Uterus (tissue), 4 donors: ENCODE measurements around the gene SLC4A2. TPM values are rescaled to one million over a fixed set of nuclear protein-coding genes. Genes with fewer than 3 reads are reported as not detected.

Source experiments
- DNase-seq, 2 donors: peaks; one replicate each; pipeline ENCODE4 v3.0.0-alpha.2; 2019 to 2020
- H3K27ac ChIP-seq, 2 donors: fragments of 200-600 bp; sonication (generic); 1 replicate in 1 of 2; 2 replicates in 1 of 2; pipeline ENCODE4 v1.5.1; 2016 to 2018
- H3K27me3 ChIP-seq, 2 donors: fragments of 200-600 bp; sonication (generic); one replicate each; pipeline ENCODE4 v1.5.1; 2018 to 2019; ENCODE audit warnings: control low read depth in 1 of 2
- H3K36me3 ChIP-seq, 2 donors: fragments of 200-600 bp; sonication (generic); one replicate each; pipeline ENCODE4 v1.5.1; 2019; ENCODE audit warnings: control low read depth in 1 of 2
- H3K4me1 ChIP-seq, 2 donors: fragments of 200-600 bp; sonication (generic); one replicate each; pipeline ENCODE4 v1.5.1; 2018 to 2019; ENCODE audit warnings: control low read depth in 1 of 2
- H3K4me3 ChIP-seq, 2 donors: fragments of 200-600 bp; sonication (generic); 1 replicate in 1 of 2; 2 replicates in 1 of 2; pipeline ENCODE4 v1.5.1; 2018 to 2019; ENCODE audit warnings: mild to moderate bottlenecking in 1 of 2
- H3K9me3 ChIP-seq, 2 donors: fragments of 200-600 bp; sonication (generic); one replicate each; pipeline ENCODE4 v1.5.1; 2019; ENCODE audit warnings: control low read depth in 1 of 2
- POLR2A ChIP-seq, 2 donors: fragments of 450-650 bp; IDR thresholded peaks; one replicate each; pipeline ENCODE4 v1.6.1; 2016; ENCODE audit warnings: antibody characterized with exemption in 2 of 2, mild to moderate bottlenecking in 1 of 2, moderate library complexity in 1 of 2
- intact Hi-C: fragments of 100-400 bp; cut with DNase I; formaldehyde crosslinking; loops from one replicate; pipeline ENCODE4 v1.15.1; 2023; ENCODE audit warnings: low total_unique reads
- total RNA-seq, 4 donors: library from RNA; depleted of rRNA in 3 of 4; stranded (reverse); fragments of >200 nt in 3 of 4; gene quantifications; one replicate each; pipeline versions ENCODE4 v1.1.0 to v1.2.4, GENCODE V29; 2014 to 2023
- TF ChIP-seq, protein P1 (sequence below), 4 experiments: fragments of 200-600 bp in 2 of 4; fragments of 450-650 bp in 2 of 4; sonication (generic) in 2 of 4; IDR thresholded peaks; one replicate each; pipeline ENCODE4 v1.5.1; 2016 to 2019; ENCODE audit warnings: antibody characterized with exemption in 4 of 4, mild to moderate bottlenecking in 2 of 4, moderate library complexity in 1 of 4
- donor health status: DM: yes; HTN: yes; CAD: no.

Gene SLC4A2
- total RNA-seq, 4 donors from 2014 or later, result 37.4 to 177 (median 88.6) TPM

- no peak for TF ChIP-seq POLR2A (IDR thresholded peaks at IDR 0.05)
- TF ChIP-seq, protein P1, sequence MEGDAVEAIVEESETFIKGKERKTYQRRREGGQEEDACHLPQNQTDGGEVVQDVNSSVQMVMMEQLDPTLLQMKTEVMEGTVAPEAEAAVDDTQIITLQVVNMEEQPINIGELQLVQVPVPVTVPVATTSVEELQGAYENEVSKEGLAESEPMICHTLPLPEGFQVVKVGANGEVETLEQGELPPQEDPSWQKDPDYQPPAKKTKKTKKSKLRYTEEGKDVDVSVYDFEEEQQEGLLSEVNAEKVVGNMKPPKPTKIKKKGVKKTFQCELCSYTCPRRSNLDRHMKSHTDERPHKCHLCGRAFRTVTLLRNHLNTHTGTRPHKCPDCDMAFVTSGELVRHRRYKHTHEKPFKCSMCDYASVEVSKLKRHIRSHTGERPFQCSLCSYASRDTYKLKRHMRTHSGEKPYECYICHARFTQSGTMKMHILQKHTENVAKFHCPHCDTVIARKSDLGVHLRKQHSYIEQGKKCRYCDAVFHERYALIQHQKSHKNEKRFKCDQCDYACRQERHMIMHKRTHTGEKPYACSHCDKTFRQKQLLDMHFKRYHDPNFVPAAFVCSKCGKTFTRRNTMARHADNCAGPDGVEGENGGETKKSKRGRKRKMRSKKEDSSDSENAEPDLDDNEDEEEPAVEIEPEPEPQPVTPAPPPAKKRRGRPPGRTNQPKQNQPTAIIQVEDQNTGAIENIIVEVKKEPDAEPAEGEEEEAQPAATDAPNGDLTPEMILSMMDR (IDR thresholded peaks at IDR 0.05), result no peak
- Histone ChIP-seq H3K4me1 (peaks cover 0 to 33% of the 10 kb centered on the region in 2 donors), H3K27me3 (no peaks in the 10 kb centered on the region), H3K27ac (peak overlapping the region; percentile 98 to 99), H3K4me3 (peak overlapping the region; percentile 71 to 82), H3K36me3 (no peaks in the 10 kb centered on the region), H3K9me3 (no peaks in the 10 kb centered on the region)
- intact Hi-C loops, result no loop called here
- DNase-seq, result peak; percentile 47 to 53
Observed at GRCh38 chr7:151060416-151061212, 1.2 kb downstream of the SLC4A2 start.

DNA sequence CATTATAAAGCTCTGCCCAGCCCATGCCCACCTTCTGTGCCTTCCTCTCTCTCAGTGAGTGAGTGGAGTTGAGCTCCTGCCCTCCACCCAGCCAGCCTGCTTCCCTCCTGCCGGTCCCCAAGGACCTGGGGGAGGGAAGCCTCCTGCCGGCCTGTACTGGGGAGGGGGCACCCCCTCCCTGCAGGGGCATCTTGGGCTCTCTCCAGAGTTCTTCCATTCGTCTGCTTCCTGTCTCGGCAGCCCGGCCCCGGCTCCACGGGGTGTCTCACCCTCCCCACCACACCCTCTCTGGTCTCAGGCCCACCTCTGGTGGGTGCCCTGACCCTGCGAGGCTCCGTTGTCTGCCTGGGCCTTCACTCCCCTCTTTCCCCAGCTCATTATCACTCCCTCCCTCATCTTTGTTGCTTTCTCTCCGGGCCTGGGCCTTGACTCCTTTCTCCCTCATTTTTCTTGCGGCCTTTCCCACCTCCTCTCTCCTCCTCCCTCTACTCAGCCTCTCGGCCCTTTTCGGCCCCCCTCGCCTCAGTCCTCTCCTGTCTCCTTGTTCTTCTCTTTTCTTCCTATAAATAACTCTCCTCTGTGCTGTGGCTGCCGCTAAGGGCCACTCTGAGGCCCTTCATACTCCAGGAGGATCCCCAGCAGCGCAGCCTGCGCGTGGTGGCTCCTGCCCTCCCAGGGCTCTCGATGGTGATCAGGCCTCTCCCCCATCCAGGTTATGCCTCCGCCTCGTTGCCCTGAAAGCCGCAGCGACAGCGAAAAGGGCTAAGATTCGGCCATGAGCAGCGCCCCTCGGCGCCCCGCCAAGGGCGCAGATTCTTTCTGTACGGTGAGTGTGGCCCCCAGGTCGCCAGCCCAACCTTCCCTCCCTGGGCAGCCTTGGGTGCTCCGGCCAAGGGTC lies 2.1 kb downstream of the SLC4A2 start:
- DNase-seq, result peak in 1 of 2 donors; percentile 39
- H3K27ac ChIP-seq, result peak overlapping the region; percentile 98 to 99
- H3K27me3 ChIP-seq, result no peaks in the 10 kb centered on the region
- no peaks in the 10 kb centered on the region for H3K36me3 ChIP-seq
- H3K4me1 ChIP-seq, result peaks cover 0 to 33% of the 10 kb centered on the region in 2 donors
- intact Hi-C loops, result no loop called here
- TF ChIP-seq, protein P1 (IDR thresholded peaks at IDR 0.05), result no peak
- TF ChIP-seq POLR2A (IDR thresholded peaks at IDR 0.05), result no peak
- no peaks in the 10 kb centered on the region for H3K9me3 ChIP-seq
- peak overlapping the region in 1 of 2 donors; percentile 71 for H3K4me3 ChIP-seq

DNA sequence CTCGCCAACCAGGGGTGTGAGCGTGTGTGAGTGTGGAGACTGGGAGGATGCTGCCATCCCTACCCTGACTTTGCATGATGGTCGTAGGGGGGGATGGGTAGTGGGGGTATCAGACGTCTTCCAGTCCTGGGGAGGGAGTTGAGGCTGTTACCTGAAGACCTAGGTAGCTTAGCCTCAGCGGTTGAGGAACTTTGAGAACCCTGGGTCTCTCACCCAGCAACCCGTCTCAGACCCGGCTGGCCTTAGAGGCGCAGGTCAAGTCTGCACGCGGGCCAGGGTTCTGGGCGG lies 2.7 kb downstream of the SLC4A2 start:
- H3K4me1 ChIP-seq, result peaks cover 0 to 29% of the 10 kb centered on the region in 2 donors
- H3K27ac ChIP-seq, result peak overlapping the region; percentile 98 to 99
- no peaks in the 10 kb centered on the region for H3K36me3 ChIP-seq
- intact Hi-C loops, result no loop called here
- no peak for DNase-seq
- H3K27me3 ChIP-seq, result no peaks in the 10 kb centered on the region
- no peak overlapping the region for H3K4me3 ChIP-seq
- no peaks in the 10 kb centered on the region for H3K9me3 ChIP-seq
- TF ChIP-seq POLR2A (IDR thresholded peaks at IDR 0.05), result no peak
- TF ChIP-seq, protein P1 (IDR thresholded peaks at IDR 0.05), result no peak

DNA sequence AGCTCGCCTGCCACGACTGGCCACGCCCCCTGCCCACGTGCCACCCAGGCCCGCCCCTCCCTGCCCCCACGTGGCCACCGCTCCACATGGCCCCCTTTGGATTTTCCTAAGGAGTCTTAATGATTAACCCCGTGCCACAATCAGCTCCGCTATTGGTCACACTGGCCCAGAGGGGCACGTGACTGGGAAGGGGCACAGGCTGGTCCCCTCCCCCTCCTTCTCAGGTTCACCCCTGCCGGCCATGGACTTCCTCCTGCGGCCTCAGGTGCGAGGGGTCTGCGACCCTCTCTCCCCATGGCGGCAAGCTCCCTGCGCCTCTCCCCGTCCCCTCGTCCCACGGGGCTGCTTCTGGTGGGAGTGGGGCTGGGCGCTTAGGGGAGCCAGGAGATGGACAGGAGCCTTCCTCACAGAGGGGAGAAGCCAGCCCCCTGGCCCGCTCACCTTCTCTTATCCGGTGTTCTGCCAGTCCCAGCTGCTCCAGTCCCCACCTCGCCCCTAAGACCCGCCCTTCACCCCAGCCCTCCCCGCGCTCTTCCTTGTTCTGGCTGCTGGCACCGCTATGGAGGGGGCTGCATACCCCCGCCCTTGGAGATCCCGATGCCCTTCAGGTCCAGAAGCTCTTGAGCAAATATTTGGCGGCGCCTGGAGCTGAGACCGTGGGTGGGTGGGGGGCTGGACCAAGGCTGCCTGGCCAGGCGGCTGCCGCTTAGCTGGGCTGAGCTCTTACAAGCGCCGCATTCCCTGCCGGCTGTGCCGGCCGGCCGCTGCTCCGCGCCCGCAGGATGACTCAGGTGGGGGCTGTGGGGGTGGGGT lies 3.2 kb downstream of the SLC4A2 start:
- intact Hi-C loops, result no loop called here
- peaks cover 0 to 24% of the 10 kb centered on the region in 2 donors for H3K4me1 ChIP-seq
- H3K27ac ChIP-seq, result peak overlapping the region; percentile 98 to 99
- H3K27me3 ChIP-seq, result no peaks in the 10 kb centered on the region
- H3K4me3 ChIP-seq, result peak overlapping the region in 1 of 2 donors; percentile 24
- no peaks in the 10 kb centered on the region for H3K9me3 ChIP-seq
- TF ChIP-seq, protein P1 (IDR thresholded peaks at IDR 0.05), result no peak
- no peak for TF ChIP-seq POLR2A (IDR thresholded peaks at IDR 0.05)
- H3K36me3 ChIP-seq, result no peaks in the 10 kb centered on the region
- DNase-seq, result peak; percentile 47 to 62
